GOT3 (cell line): Measurements from ENCODE around the gene APPBP2.
"Not testable (repeated sequence)": the region's sequence is repeated elsewhere in the genome, so short reads cannot be mapped to it uniquely, and the experiment has no call there.

Source experiments
- DNase-seq: peaks from one replicate; lab custom pipeline; 2025; ENCODE audit warnings: mixed read lengths; lab: John Stamatoyannopoulos, UW

Gene APPBP2

DNA sequence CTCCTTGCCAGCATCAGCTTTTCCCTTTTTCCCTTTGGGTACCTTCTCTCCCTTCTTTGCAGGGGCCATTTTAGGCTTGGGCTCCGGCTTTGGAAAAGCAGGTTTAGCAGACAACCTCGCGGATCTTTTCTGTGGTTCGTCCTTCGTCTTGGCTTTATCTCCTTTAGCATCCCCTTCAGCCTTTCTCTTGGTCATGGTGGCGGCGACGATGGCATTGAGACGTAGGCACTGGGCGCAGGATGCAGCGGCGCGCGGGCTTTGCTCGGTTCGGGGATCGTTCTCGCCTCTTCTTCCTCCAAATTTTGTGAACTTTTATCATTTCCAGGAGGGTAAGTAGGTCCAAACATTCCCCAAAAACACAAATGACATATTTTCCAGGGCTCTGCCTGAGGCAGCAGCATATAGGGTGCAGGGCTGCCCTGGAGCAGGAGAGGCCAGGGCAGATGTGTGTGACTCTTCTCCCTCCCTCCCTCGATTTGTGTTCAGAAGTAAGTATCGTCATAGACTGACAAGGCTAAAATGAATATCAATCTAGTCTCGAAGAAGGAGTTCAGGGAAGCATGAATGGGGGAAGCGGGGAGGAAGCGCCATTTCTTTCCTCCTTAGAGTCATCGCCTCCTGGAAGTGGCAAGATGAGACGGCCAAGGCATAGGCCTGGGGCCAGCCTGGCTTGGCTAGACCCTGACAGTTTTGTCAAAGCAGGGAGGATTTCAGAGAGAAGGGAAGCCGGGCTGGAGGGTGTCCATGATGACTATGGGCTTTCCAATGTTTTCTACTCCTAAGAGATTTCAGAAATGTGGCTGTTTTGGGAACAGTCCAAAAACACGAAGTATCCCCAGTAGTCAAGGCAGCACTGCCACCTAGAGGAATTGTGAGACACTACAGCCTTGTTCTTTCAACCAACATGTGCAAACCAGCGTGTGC is 90.5 kb downstream of the APPBP2 start:
- DNase-seq: peak; percentile 38

DNA sequence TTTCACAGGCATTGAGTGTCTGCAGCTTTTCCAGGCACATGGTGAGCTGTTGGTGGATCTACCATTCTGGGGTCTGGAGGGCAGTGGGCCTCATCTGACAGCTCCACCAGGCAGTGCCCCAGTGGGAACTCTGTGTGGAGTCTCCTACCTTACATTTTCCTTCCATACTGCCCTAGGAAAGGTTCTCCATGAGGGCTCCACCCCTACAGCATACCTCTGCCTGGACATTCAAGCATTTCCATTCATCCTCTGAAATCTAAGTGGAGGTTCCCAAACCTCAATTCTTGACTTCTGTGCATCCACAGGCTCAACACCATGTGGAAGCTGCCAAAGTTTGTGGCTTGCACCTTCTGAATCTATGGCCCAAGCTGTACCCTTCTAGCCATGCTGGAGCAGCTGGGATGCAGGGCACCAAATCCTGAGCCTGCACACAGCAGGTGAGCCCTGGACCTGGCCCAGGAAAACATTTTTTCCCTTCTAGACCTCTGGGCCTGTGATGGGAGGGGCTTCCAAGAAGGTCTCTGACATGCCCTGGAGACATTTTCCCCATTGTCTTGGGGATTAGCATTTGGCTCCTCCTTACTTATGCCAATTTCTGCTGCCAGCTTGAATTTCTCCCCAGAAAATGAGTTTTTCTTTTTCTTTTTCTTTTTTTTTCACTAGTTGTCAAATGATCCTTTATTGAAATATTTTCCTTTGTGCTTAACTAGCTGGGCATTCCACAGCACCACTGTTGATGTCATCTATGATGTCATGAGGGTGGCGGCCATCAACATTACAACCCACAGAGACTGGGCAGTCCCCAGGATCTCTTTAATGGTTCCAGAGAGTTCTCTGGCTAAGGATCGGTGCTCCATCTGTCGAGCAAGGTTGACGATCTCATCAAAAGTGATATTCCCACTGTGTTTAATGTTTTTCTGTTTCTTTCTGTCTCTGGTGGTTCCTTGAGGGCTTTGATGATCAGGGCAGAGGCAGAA is 92.7 kb downstream of the APPBP2 start:
- DNase-seq: not testable (repeated sequence)

GRCh38 chr17:60430561-60430960 is 95.5 kb downstream of the APPBP2 start:
- DNase-seq: not testable (repeated sequence)

GRCh38 chr17:60428491-60428890 is 97.6 kb downstream of the APPBP2 start:
- DNase-seq: not testable (repeated sequence)

GRCh38 chr17:60426596-60426995 is 99.4 kb downstream of the APPBP2 start:
- DNase-seq: no peak

GRCh38 chr17:60425626-60426025 is 100.4 kb downstream of the APPBP2 start:
- no peak for DNase-seq

DNA sequence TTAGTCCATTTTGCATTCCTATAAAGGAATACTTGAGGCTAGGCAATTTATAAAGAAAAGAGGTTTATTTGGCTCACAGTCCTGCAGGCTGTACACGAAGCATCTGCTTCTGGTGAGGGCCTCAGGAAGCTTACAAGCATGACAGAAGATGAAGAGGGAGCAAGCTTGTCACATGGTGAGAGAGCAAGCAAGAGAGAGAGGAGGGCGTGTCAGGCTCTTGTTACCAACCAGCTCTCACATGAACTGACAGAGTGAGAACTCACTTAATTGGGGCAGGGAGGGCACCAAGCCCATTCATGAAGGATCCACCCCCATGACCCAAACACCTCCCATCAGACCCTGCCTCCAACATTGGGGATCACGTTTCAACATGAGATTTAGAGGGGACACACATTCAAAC is 102.2 kb downstream of the APPBP2 start:
- no peak for DNase-seq

DNA sequence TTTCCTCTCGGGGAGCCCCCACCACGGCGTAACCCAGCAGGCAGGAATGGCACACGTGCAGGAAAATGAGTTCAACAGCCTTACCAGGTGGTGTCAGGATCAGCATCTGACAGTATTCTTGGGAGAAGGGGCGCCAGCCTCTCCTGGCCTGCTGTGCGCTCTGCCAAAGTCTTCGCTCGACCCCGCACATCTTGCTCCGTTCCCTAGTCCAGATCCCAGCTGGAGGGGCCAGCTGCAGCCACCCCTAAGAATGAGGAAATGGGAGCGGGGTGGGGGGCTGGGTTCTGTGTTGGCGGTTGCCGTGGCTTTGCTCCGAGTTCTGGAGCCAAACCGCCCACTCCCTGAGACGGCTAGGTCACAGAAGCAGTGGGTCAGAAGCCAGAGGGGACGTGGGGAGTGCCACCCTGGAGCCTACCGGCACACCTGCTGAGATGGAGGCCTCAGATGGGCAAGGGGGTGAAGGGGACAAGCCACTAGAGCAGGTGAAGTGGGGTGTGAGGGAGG is 103.8 kb downstream of the APPBP2 start, which contains the start of gene CHCT1:
CHCT1 (plus strand) TSS at position 328 of the 504 bp plus-strand sequence; CDS start at position 432, 104 bp downstream.
- no peak for DNase-seq

- DNase-seq: no peak
These were observed 104.5 kb downstream of the APPBP2 start for GRCh38 chr17:60421273-60422161.

- not testable (repeated sequence) for DNase-seq
These were observed 106.2 kb downstream of the APPBP2 start for GRCh38 chr17:60419875-60420274.

GRCh38 chr17:60419003-60419402 is 107.0 kb downstream of the APPBP2 start:
- DNase-seq: not testable (repeated sequence)

DNA sequence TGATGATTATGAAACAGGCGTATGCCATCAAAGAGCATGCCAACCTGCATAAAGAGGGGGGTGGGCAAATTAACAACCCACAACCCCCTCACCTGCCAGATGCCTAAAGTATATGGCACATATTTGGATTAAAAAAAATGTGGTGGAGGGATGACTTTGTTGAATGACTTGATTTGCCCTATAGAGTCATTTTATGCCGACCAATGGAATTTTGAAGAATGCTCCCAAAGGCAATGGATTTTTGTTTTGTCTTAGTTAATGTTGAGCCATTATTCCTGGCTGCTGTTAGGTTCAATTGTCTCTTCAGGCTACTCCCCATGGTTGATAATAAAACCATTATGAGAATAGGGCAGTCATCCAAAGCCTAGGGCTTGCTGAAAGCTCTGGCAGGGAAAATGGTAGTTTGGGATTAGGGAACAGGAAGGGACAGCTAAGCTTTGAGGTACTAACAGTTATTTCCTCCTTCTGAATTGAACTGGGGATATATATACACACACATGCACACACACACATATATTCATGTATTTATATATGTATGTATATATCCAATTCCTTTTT is 109.6 kb downstream of the APPBP2 start:
- no peak for DNase-seq

GRCh38 chr17:60415146-60415545 is 110.9 kb downstream of the APPBP2 start:
- no peak for DNase-seq

GRCh38 chr17:60412701-60413100 is 113.3 kb downstream of the APPBP2 start:
- no peak for DNase-seq

- no peak for DNase-seq
These were observed 116.0 kb downstream of the APPBP2 start for GRCh38 chr17:60410001-60410400.

- no peak for DNase-seq
These were observed 119.2 kb downstream of the APPBP2 start for GRCh38 chr17:60406887-60407286.

- DNase-seq: no peak
These were observed 122.1 kb downstream of the APPBP2 start for GRCh38 chr17:60403962-60404361.

DNA sequence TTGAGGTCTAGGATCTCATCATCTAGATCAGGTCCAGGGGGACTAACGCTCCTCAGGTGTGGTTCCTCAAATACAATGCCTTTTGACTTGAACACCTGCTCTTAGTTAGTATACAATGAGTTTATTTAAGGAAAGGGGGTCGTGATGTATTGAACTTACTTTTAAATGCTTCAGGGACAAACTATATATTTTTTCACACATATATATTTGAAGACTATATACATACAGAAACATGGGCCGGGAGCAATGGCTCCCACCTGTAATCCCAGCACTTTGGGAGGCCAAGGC is 122.6 kb downstream of the APPBP2 start:
- DNase-seq: no peak

- no peak for DNase-seq
These were observed 124.2 kb downstream of the APPBP2 start for GRCh38 chr17:60401819-60402218.

DNA sequence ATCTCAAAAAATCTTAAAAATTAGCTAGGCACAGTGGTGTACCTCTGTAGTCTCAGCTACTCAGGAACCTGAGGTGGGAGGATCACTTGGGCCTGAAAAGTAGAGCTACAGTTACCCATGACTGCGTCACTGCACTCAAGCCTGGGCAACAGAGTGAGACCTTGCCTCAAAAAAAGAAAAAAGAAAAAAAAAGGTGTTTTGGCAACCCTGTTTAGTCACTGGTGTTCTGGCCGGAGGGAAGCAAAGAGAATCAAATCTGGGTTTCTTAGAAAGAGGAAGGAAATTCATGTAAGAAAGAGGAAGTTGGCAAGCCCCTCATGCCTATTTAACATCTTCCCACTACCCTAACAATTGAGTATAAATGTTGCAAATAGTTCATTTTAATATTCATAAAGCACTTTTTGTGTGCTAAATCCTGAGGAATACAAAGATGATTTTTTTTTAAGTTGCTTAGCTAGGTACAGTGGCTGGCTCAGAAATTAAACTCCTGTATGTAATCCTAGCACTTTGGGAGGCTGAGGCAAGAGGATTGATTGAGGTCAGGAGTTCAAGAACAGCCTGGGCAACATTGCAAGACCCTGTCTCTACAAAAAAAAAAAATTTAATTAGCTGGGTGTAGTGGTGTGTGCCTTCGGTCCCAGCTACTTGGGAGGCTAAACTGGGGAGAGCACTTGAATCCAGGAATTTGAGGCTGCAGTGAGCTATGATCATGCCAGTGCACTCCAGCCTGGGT is 127.6 kb downstream of the APPBP2 start:
- DNase-seq: no peak
